GM20000 (cell line): Measurements from ENCODE around the gene RBM42.

ENCODE experiments used
- DNase-seq: peaks from one replicate; pipeline ENCODE4 v3.0.0; 2012; ENCODE audit warnings: low spot score
- TF ChIP-seq, protein P1 (sequence below): IDR thresholded peaks from 2 replicates; pipeline ENCODE4 v1.5.1; 2012; ENCODE audit warnings: mild to moderate bottlenecking, control low read depth; ENCODE audit errors: extremely low read depth, missing control alignments

Gene RBM42

DNA sequence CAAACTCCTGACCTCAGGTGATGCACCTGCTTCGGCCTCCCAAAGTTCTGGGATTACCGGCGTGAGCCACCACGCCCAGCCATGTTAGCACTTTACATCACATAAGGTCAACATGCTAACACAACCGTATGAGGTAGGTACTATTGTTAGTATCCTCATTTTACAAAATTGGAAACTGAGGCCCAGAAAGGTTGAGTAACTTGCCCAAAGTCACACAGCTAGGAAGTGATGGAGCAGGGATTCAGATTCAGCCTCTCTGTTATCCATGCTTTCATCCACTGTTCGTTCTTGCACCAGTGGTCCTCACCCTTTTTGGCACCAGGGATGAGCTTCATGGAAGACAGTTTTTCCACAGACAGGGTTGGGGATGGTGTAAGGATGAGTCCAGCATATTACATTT, 27.9 kb downstream of the RBM42 start:
- TF ChIP-seq, protein P1, sequence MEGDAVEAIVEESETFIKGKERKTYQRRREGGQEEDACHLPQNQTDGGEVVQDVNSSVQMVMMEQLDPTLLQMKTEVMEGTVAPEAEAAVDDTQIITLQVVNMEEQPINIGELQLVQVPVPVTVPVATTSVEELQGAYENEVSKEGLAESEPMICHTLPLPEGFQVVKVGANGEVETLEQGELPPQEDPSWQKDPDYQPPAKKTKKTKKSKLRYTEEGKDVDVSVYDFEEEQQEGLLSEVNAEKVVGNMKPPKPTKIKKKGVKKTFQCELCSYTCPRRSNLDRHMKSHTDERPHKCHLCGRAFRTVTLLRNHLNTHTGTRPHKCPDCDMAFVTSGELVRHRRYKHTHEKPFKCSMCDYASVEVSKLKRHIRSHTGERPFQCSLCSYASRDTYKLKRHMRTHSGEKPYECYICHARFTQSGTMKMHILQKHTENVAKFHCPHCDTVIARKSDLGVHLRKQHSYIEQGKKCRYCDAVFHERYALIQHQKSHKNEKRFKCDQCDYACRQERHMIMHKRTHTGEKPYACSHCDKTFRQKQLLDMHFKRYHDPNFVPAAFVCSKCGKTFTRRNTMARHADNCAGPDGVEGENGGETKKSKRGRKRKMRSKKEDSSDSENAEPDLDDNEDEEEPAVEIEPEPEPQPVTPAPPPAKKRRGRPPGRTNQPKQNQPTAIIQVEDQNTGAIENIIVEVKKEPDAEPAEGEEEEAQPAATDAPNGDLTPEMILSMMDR: no peak
- no peak for DNase-seq

DNA sequence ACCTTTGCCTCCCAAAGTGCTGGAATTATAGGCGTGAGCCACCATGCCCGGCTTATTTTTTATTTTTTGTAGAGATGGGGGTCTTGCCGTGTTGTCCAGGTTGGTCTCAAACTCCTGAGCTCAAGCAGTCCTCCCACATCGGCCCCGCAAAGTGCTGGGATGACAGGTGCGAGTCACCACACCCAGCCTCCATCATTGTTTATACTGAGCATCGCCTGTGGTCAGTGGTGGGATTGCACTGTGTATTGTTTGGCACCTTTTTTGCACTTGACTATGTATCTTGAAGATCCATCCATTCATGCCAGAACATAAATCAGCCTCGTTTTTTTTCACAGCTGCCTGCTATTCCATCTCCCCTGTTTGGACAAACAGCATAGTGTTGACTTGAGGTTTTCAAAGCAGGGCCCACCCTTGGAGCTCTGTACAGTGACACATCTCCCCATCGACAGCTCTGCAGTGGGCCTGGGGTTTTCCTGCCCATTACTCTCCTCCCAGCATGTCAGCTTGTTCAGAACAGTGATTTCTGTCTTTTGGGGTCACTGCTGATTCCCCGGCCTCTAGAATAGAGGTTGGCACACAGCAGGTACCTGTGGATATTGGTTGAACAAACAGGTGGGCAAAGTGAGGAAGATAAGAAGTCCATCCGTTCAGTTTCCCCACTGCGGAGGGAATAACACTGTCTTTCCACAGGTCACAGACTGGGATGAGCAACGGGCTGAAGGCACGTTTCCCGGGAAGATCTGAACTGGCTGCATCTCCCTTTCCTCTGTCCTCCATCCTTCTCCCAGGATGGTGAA, 29.3 kb downstream of the RBM42 start:
- TF ChIP-seq, protein P1: no peak
- DNase-seq: no peak

DNA sequence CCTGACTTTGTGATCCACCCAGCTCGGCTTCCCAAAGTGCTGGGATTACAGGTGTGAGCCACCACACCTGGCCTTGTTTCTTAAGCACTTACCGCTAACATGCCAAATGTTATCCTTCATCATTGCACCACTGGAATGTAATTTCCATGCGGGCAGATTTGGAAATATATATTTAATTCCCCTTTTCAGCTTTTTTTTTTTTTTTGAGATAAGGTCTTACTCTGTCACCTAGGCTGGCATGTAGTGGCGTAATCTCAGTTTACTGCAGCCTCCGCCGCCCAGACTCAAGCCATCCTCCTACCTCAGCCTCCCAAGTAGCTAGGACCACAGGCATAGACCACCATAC, 33.1 kb downstream of the RBM42 start:
- TF ChIP-seq, protein P1: no peak
- DNase-seq: no peak

DNA sequence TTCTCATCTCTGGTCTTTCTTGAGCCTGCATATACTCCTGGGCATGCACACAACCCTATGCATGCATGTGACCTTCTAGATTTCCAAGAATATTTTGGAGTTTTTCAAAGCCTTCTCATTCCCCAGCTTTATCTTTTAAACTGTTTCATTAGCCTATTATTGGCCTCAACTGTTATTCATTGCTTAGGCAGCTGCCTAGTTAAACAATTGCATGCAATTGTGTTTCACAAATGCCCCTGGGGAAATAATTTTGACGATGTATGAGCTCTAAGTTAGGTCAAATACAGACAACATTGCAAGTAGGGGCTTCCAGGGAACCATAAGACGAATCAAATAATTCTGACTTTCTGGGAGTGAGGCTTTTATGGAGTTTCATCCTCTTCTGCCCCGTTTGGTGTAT, 35.1 kb downstream of the RBM42 start:
- TF ChIP-seq, protein P1: no peak
- DNase-seq: no peak

DNA sequence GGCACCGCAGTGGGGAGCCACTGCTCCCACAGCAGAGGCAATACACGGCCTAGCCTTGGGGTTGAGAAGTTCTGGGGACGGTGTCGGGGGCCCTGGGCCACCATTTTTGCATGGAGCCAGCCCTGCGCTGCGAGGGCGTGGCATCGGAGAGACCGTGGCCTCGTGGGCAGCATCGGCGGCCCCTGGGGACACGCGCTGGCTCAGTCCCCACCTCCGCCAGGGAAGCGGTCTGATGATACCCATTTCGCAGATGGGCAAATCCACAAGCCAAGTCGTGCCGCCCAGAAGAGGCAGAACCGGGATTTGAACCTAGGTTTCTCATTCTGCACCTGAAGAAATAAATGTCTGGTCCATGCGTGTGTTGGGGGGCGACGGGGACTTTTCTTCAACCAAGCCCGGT, 36.3 kb downstream of the RBM42 start:
- TF ChIP-seq, protein P1: no peak
- DNase-seq: no peak

DNA sequence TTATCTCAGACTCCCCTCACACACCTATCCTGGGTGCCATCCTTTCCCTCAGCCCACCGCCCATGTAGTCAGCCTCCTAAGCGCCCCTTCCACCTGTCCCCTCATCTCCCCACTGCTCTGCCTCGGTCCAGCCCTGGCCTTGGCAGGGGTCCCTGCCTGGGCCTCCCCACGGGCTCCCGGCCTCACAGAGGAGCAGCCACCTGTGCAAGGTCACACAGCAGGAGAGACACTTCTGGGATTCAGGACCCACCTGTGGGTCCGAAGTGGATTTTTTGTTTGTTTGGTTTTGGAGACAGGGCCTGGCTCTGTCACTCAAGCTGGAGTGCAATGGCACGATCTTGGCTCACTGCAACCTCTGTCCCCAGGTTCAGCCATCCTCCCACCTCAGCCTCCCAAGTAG, 36.8 kb downstream of the RBM42 start:
- DNase-seq: no peak
- TF ChIP-seq, protein P1: no peak

DNA sequence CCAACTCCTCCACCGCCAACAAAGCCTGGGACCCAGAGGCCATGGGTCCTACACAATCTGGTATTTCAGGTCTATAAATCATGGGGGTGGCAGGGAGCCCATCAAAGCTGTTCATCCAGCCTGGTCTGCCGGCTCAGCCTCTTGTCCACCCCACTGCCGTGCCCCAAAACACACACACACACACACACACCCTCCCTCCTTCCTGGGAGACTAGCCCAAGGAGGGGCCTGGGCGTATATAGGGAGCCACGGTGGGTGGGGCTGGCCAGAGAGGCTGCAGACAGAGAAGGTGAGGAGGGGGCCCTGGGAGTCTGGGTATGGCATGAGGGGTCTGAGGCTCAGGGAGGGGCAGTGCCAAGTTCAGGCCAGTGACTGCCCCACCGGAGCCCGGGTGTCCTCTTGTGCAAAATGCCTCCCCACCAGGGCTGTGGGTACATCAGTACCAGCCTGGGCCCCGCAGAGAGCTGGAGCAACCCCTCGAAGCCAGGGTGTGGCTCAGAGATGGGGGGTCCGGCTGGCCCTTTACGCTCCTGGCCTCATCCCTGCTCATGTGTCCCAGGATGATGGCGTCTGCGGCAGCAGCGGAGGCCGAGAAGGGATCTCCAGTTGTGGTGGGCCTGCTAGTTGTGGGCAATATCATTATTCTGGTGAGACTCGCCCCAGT, 37.5 kb downstream of the RBM42 start, which contains the start of gene UPK1A:
Gene UPK1A, plus strand, starts transcription at position 267 of the 663 bp plus-strand sequence. Its CDS starts 296 bp downstream, at position 563.
- no peak for DNase-seq
- TF ChIP-seq, protein P1: no peak
